Amygdala (tissue), 56 donors: ENCODE measurements around the gene EPX.

ENCODE experiments used
- DNase-seq, 56 donors: peaks; one replicate each; lab custom pipeline; 2025; lab: John Stamatoyannopoulos, UW

EPX gene

DNA sequence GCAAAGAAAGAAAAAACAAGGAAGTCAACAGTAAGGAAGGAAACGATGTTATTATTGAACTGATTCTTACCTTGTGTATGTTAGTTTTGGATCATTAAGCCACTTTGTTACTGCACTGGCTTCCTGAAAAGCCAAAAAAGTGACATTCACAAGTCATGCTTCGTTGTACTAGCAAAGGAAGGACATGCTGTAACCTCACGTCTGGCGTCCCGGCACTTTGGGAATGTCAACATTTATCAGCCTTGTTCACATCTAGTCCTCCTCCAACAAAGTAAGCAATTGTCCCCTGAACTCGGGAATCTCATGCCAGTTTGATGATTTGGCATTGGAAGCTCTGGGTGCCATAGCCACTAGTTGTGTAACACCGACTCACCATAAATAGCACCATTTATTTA, 27.3 kb downstream of the EPX start:
- no peak for DNase-seq

DNA sequence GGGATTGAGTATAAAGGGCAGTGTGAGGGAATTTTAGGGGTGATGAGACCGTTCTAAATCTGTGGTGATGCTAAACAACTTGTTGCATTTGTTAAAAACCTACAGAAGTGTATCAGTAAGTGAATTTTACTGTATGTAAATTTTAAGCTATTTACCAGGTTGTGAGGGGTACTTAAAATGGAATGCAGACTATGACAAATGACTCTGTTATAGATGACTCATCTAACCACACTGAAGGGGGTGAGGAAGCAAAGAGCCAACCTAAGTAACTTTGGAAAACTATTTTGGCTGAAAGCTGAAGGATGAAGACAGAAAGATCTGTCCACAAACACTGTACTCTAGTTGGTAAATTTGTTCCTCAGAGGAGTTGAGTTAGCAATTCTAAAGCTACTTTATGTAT, 31.8 kb downstream of the EPX start:
- no peak for DNase-seq

- DNase-seq: no peak
Measured at GRCh38 chr17:58227733-58228132, 35.2 kb downstream of the EPX start.

DNA sequence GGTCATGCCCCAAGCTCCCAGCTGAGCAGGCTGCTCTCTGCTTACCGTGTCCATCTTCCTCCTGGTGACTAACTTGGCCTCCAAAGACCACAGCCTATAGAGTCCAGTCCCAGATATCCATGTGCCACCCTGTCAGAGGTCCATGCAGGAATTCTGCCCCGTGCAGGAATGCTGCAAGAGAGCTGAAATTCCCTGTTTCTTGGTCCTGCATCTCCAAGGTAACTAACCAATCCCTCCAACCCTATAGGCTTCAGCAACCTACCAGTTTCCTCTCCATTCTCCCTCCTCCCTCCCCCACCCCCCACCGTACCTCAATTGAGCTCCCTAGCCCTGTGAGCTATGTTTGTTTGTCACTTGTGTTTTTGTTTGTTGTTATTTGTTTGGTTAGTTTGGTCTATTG, 36.2 kb downstream of the EPX start:
- no peak for DNase-seq

- no peak for DNase-seq
Measured at GRCh38 chr17:58229384-58229783, 36.9 kb downstream of the EPX start.

DNA sequence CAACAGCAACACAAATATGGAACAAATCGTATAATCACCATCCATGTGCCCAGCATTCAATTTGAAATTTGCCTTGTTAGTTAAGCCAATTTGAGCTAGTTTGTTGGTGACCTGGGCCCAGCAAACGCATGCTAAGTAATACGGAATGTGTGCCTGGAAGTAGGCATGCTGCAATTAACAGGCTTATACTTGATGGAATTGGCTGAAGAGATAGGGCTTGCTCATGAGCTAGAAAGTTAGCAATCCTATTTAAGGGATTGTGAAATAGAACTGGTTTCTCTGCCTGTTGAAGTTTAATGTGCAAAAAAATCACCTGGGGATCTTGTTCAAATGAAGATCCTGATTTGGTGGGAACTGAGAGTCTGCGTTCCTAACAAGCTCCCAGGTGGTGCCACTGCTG, 37.4 kb downstream of the EPX start:
- no peak for DNase-seq

GRCh38 chr17:58231641-58232040, 39.1 kb downstream of the EPX start:
- DNase-seq: no peak

- DNase-seq: peak in 2 of 56 donors; percentile 17 to 21
Measured at GRCh38 chr17:58232707-58233156, 40.2 kb downstream of the EPX start.

- no peak for DNase-seq
Measured at GRCh38 chr17:58233543-58233942, 41.0 kb downstream of the EPX start.

DNA sequence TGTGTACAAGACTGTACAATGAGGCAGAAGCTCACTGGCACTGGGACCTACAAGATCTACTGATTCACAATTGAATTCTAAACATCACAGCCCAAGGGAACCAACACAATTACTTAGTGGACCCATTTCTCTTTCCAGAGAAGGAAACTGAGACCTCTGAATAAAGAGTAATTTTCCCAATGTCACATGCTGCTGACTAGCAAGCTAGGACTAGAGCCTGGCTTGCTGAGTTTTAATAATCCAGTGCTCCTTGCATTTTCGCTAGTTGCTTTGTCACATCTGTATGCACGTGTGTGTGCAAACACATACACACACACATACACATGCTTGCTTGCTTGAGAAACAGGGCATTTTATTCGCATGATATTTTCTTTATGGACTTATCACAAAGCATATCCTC, 42.0 kb downstream of the EPX start:
- no peak for DNase-seq

DNA sequence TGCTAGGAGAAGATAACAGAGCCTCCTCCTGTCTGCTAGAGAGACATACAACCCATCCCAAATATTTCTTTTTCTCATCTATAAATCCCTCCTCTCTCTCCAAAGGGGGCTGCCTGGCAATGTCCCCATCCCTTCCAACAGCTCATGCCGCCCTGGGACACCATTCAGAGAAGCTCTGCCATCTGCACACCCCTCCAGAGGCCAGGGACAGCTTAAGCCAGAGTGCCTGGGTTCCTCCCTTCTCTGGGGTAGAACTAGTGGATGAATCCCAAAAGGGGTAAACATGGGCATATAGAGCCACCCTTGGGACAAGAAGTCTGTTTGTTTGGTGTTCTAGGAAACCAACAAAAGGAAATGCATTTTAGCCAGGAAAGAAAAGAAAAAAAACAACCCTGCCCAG, 43.3 kb downstream of the EPX start:
- DNase-seq: no peak

- DNase-seq: no peak
Measured at GRCh38 chr17:58236394-58236793, 43.9 kb downstream of the EPX start.

GRCh38 chr17:58238147-58238634, 45.7 kb downstream of the EPX start, which contains the start of gene LPO:
LPO (plus strand) TSS chr17:58238584; CDS start chr17:58242980, 4,396 bp downstream.
- no peak for DNase-seq

DNA sequence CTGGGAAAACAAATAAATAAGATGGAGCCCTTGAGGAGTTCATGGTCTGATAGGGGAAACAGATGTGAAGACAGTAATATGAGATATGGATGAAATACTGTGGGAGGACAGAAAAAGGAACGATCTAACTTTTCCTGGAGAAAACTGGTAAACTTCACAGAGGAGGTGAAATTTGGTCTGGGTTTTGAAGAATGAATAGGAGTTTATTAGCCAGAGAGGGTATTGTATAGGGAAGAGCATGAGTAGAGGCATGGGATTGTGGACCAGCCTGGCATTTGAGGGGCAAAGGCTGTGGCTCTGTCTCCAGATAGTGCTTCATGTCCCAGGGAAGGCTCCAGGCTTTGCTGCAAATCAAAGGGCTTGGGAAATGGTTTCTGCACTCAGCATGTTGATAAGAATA, 47.5 kb downstream of the EPX start:
- DNase-seq: no peak

- no peak for DNase-seq
Measured at GRCh38 chr17:58242171-58242784, 49.8 kb downstream of the EPX start.

GRCh38 chr17:58244963-58245362, 52.4 kb downstream of the EPX start:
- no peak for DNase-seq

DNA sequence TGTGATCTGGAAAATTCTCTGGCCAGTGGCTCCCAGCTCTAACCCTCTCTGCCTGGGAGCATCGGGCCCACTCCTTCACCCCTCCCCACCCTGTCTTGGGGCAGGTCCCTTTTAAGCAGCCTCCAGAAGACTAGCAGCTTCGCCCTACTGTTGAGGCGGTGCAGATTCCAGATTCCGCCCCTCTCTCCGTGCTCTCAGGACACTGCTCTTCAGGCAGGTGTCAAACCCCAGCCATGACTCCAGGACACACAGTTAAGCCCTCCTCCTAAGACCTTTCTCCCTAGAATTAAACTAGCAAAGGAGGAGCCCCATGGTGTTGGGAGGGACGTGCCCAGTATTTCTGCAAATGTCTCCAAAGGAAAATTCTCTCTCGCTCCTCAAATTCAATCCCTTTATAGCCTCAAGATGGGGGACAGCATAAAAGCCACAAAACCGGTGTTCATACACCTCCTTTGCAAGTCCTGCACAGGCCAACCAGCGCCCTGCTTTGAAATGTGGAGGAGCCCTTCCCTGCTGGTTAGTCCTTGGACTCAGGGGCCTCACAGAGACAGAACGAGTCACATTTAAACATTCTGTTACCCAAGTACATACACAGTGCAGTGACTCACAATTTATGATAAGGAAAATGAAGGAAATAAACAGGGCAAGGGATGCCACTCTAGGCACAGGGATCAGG, 53.0 kb downstream of the EPX start:
- no peak for DNase-seq

DNA sequence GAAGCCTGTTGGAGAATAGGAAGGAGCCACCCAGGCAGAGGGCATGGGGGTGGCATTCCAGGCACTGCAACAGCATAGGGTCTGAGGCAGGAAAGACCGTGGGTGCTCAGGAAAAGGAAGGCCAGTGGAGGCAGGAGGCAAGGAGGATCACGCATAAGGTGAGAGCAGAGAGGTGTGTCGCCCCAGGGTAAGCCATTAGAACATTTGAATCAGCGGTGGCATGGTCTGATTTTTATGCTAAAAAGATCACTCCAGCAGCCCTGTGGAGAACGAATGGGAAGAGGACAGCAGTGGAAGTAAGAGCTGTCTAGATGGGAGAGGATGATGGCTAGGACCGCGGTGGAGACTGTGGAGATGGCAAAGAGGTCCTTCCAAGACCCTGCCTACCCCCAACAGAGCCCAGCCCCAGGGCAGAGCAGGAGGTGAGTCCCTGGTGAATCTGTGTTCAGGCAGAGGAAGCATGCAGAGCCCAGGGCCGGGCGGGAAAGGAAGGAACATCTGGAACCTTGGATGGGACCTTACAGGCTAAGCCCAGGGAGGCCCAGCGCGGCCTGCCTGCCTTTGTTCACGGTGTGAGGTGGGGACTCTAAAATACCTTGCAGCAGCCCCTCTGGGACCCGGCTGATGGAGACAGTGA, 53.7 kb downstream of the EPX start:
- DNase-seq: no peak

DNA sequence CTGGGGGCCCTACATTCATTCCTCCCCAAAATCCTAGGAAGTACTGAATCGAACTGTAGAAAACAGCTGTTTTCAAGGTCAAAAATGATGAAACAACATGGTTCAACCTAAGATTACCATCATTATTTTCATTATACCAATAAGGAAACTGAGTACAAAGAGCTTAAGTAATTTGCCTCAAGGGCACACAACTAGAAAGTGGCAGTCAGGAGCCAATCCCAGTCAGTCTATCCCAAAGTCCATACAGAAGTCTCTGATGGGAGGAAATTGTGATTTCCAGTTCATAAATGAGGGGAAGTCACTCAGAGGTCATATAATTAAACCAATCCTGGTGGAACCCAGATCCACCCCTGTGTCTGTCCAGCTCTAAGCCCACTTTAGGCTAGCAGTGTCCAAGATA, 54.3 kb downstream of the EPX start:
- no peak for DNase-seq

DNA sequence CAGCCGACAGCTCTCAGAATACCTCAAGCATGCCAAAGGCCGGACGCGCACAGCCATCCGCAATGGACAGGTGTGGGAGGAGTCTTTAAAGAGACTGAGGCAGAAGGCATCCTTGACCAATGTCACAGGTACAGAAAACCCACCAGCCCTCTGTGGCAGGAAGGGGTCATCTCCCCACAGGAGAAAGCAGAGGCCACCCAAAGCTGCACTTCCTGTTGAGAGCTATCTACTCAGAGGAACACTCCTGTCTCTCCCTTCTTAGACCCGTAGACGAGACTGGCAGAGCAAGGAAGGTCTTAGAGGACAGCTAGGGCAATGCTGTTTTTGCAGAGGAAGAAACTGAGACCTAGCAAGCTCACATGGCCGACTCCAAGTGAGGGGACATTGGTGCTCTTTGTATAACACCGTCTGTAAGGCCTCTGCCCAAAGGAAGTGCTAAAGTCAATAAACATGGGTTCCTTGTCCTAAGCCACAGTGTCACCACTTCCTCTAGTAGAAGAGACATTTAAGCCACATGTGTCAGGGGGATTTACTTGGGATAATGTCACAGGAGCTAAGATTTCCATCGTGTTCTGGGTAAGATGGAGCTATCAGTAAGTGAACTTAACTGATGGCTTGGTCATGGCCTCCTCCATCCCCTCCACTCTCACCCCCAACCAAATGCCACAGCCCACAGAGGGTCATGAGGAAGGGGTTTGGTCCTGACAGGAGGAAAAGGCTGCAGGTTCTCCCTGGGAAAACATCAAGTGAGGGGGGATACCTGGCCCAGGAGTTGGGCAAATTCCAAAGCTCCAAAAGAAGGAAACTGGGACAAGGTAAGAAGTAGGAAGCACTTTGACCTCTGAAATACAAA, 55.2 kb downstream of the EPX start:
- DNase-seq: no peak

GRCh38 chr17:58248955-58249269, 56.4 kb downstream of the EPX start:
- peak in 1 of 56 donors; percentile 13 for DNase-seq
